GM18499 (cell line): ENCODE measurements around the gene NUP88.

ENCODE experiments used
- ATAC-seq: cut with Tn5 transposase; IDR thresholded peaks from one replicate; pipeline ENCODE4 v1.9.1; 2021; ENCODE audit warnings: moderate number of reproducible peaks; ENCODE audit not compliant: insufficient read depth, unreplicated experiment

The NUP88 gene

DNA sequence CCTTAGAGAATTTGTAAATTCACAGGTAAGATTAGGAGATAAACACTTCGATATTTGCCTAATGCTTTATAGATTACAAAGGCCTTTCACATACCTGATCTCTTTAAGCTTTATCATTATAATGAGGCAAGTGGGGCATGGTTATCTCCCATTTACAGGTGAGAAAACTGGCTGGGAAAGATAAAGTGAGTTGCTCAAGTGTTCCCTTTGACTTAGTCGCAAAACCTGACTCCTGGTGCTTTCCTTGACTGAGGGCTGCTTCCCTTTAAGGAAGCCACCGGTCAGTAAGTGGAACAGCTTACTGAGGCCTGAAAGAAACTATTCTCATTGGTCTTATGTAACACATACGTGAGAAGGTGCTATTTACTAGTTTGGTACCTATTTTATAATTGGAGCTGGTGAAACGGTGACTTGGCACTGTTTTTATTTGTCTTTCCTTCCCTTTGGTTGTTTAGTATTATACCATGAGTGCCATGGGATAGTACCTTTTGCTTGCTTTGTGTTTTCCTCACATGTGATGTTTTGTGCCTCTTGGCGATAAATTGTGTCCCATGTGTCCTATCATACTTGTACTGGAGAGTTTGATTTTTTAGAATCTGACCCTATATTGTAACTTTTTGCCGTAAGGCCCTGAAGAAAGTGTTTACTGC is 57.2 kb downstream of the NUP88 start:
- no peak for ATAC-seq

DNA sequence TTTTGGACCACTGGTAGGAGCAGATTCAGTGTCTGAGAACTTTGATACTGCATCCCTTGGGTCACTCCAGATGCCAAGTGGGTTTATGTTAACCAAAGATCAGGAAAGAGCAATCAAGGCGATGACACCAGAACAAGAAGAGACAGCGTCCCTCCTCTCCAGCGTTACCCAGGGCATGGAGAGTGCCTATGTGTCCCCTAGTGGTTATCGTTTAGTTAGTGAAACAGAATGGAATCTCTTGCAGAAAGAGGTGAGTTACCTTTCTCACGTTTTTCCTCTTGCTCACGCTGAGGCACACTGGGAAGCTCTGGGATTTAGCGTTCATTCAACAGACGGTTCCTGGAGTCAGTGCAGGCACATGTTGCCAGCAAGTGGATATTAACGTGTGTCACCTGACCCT is 58.0 kb downstream of the NUP88 start:
- no peak for ATAC-seq

DNA sequence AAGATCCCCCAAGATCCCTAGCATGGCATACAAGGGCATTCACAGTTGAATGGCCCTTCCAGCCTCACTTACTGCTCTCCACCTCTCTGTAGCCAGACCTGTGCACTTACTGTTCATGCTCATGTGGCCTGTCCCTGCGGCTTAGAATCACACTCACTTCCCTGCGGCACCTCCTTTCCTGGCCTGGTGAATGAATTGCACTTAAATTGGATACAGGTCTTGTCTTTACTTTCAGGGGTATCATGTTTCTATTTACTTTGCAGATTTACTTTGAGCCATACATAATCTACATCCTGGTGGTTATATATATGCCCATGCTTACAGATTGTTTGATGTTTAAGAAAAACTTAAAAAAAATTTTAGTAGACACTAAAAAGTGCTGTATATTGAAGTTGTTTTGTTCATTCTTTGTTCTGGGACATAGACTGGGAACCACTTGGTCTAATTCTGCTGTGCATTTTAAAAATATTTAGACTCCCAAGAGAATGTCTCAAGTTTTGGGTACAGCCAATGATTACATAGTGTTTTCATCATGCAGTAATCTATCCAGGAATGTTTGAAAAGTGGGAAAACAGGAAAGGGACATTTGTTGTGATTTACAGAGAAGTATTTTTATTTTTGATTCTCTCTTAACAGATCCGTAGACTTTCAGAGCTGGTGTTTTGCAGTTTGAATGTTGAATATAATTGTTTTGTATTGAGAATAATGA is 63.9 kb downstream of the NUP88 start:
- no peak for ATAC-seq

DNA sequence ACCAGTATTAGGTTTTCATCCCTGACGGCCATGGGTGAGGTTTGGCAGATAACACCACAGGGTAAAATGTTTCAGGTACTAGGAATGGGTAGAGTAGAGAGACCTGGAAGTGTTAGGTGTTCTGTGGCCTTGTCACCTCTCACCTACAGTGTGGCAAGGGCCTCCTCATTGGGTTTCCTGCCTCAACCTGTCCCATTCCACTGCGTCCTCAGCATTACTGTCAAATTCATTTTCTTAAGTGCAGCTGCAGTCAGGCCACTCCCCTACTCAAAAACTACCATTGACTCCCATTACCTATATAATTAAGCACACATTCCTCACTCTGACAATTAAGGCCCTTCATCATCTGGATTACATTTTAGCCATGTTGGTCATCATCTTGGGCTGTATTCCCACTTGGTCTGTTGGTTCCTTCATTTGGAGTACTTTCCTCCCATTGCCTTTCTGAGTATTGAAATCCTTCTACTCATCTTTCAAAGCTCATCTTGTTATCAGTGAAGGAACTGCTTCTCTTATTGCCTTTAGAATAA is 64.5 kb downstream of the NUP88 start:
- ATAC-seq = no peak

DNA sequence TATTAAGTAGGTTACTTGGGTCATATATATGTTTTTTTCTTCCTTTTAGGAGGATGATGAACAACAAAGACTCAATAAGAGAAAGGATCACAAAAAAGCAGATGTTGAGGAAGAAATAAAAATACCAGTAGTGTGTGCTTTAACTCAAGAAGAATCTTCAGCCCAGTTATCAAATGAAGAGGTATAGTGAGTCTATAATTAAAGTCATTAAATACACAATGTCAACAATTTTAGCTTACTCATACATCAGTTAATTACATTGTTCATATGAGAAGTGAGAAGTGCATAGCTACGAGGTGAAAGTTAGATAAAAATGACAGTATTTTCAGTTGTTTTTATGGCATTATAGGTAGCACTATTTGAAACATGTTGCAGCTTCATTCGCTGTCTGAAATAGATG is 65.2 kb downstream of the NUP88 start:
- ATAC-seq = no peak

DNA sequence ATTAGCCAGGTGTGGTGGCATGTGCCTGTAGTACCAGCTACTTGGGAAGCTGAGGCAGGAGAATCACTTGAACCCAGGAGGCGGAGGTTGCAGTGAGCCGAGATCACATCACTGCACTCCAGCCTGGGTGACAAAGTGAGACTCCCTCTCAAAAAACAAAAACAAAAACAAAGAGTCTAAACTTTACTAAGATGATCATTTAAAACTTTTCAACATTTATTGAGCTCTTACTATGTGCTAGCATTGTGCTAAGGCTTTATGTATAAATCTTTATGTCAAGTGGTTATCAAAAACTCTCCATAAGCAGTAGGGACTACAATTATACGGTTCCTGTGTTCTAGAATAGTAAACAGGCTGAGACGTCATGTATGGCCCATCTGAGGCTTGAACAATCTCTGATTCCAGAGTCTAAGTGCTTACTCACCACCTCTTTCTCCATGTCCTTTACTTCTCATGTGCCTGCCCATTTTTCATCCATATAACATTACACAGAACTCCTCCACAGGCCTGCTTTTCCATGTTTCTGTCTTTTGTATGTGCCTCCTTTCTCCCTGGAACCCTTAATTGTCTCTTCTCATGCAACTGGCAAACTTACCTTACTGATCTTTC is 66.7 kb downstream of the NUP88 start:
- ATAC-seq = no peak

DNA sequence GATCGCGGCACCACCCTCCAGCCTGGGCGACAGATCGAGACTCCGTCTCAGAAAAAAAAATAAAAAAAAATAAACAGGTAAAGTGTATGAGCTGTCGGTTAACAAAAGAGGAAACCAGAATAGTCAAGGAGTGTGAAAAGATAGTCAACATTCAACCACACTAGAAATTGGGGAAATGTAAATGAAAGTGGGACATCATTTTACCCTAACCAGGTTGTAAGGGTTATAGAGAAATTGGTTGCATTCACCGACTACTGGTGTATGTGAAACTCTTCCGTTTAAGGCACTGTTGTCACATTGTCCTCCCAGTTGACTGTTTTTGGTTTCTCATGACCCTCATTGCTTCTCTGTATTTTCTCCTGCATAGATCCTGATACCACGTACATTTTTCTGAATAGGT is 74.5 kb downstream of the NUP88 start:
- ATAC-seq = no peak
